C4-2B (cell line): ENCODE measurements around the gene WWOX.
A peak's percentile ranks its signal among the peaks of the same experiment; 100 is the strongest.

Source experiments
- H3K27ac ChIP-seq: fragments of 450-650 bp; 2 replicates; pipeline ENCODE4 v1.5.1; 2017
- CTCF ChIP-seq: fragments of 450-650 bp; conservative IDR thresholded peaks from 2 replicates; pipeline ENCODE4 v1.5.1; 2017; ENCODE audit warnings: mild to moderate bottlenecking
- ZFX ChIP-seq: fragments of 450-650 bp; IDR thresholded peaks from 2 replicates; pipeline ENCODE4 v1.6.1; 2017

Gene WWOX

GRCh38 chr16:78179666-78180065, 80.2 kb downstream of the WWOX start:
- H3K27ac ChIP-seq: no peak overlapping the region
- TF ChIP-seq CTCF: no peak
- TF ChIP-seq ZFX: no peak

- TF ChIP-seq CTCF: no peak
- no peak for TF ChIP-seq ZFX
- H3K27ac ChIP-seq: no peak overlapping the region
Measured at GRCh38 chr16:78180349-78180748, 80.9 kb downstream of the WWOX start.

- TF ChIP-seq ZFX: no peak
- no peak for TF ChIP-seq CTCF
- H3K27ac ChIP-seq: peak overlapping the region; percentile 10
Measured at GRCh38 chr16:78183437-78184237, 84.2 kb downstream of the WWOX start.

GRCh38 chr16:78184238-78185183, 85.1 kb downstream of the WWOX start:
- H3K27ac ChIP-seq: peak overlapping the region; percentile 57
- TF ChIP-seq ZFX: no peak
- no peak for TF ChIP-seq CTCF

- H3K27ac ChIP-seq: no peak overlapping the region
- TF ChIP-seq CTCF: no peak
- TF ChIP-seq ZFX: no peak
Measured at GRCh38 chr16:78189121-78189520, 89.7 kb downstream of the WWOX start.

GRCh38 chr16:78192734-78193488, 93.5 kb downstream of the WWOX start:
- no peak for TF ChIP-seq CTCF
- no peak for TF ChIP-seq ZFX
- no peak overlapping the region for H3K27ac ChIP-seq
